ENCODE measurements around the gene ZBTB7A. TPM values are rescaled to one million over a fixed set of nuclear protein-coding genes. Genes with fewer than 3 reads are reported as not detected.
A peak's percentile ranks its signal among the peaks of the same experiment; 100 is the strongest.

The ZBTB7A gene
- total RNA-seq, 2 experiments from 2014 or later: 67.4 to 72.6 TPM

- H3K4me3 Mint-ChIP-seq: peak overlapping the region; percentile 62
- DNase-seq (peak; percentile 92), ATAC-seq (peak; percentile 77)
- CTCF ChIA-PET: interaction anchor here (0.8 to 2.7 kb wide), 12 partner anchors 12 to 720 kb away, joined by 3 to 30 read pairs (median 5); no protein-coding TSS in a partner anchor
- peaks cover 58% of the 10 kb centered on the region for H3K4me1 Mint-ChIP-seq
- H3K27ac Mint-ChIP-seq: peak overlapping the region; percentile 92
- H3K9me3 Mint-ChIP-seq (ENCODE audit: low read depth): no peaks in the 10 kb centered on the region
- H3K27me3 Mint-ChIP-seq: no peaks in the 10 kb centered on the region
- H3K36me3 Mint-ChIP-seq: peaks cover 12% of the 10 kb centered on the region
These were observed 22.8 kb upstream of the ZBTB7A start for GRCh38 chr19:4089400-4089908.

GRCh38 chr19:4088975-4089374, 22.3 kb upstream of the ZBTB7A start:
- H3K4me3 Mint-ChIP-seq: peak overlapping the region; percentile 62
- peak overlapping the region; percentile 92 for H3K27ac Mint-ChIP-seq
- no peaks in the 10 kb centered on the region for H3K9me3 Mint-ChIP-seq (ENCODE audit: low read depth)
- peaks cover 14% of the 10 kb centered on the region for H3K36me3 Mint-ChIP-seq
- CTCF ChIA-PET: interaction anchor here (0.8 to 2.7 kb wide), 13 partner anchors 11 to 721 kb away, joined by 3 to 30 read pairs (median 5); partner anchors contain the start of gene ZBTB7A
- DNase-seq (peak; percentile 96), ATAC-seq (peak; percentile 80)
- peaks cover 62% of the 10 kb centered on the region for H3K4me1 Mint-ChIP-seq
- H3K27me3 Mint-ChIP-seq: no peaks in the 10 kb centered on the region

GRCh38 chr19:4087787-4088679, 21.3 kb upstream of the ZBTB7A start:
- Mint-ChIP-seq H3K36me3 (peaks cover 6% of the 10 kb centered on the region), H3K27me3 (no peaks in the 10 kb centered on the region), H3K27ac (peak overlapping the region; percentile 92), H3K4me1 (peaks cover 67% of the 10 kb centered on the region), H3K9me3 (ENCODE audit: low read depth) (no peaks in the 10 kb centered on the region), H3K4me3 (peak overlapping the region; percentile 62)
- CTCF ChIA-PET: interaction anchor here (0.7 to 2.7 kb wide), 12 partner anchors 10 to 722 kb away, joined by 3 to 30 read pairs (median 6); partner anchors contain the start of gene ZBTB7A
- no peak for ATAC-seq
- DNase-seq: no peak

DNA sequence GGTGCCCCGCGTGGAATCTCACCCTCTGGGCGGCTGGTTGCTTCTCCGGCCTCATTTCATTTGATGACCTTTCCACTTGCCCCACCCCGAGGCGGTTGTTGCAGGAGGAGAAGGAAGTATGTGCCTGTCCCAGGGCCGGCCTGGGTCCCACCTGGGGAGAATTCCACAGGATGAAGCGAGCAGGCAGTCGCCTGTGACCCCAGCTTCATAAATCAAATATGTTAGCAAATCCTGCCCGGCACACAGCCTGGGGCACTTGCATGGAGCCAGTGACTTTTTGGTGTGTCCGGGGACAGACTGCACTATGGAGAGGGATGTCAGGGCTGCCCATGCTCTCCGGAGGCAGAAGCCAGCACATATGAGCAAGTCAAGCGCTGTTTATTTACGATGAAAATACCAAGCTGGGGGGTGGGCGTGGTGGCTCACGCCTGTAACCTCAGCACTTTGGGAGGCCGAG, 19.7 kb upstream of the ZBTB7A start:
- Mint-ChIP-seq H3K27ac (peak overlapping the region; percentile 76), H3K4me3 (no peak overlapping the region), H3K36me3 (peaks cover 6% of the 10 kb centered on the region), H3K4me1 (peaks cover 74% of the 10 kb centered on the region), H3K27me3 (no peaks in the 10 kb centered on the region), H3K9me3 (ENCODE audit: low read depth) (no peaks in the 10 kb centered on the region)
- ATAC-seq (no peak), DNase-seq (no peak)
- CTCF ChIA-PET: interaction anchor here (1.2 to 2.0 kb wide), 6 partner anchors 9 to 101 kb away, joined by 3 to 9 read pairs (median 4); partner anchors contain the start of gene EEF2

DNA sequence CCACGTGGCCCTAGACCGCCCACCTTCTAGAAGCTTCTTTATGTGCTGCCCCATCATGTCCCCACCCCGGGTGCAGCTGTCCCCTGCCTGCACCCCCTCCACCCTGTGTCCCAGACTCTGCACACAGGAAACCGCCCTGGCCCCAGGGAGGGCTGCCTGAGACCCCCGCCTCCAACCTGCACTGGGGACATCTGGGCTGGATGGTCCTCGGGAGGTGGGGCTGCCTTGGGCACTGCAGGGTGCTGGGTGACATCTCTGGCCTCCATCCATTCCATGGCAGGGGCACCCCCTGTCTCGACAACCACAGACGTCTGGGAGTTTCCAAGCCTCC, 17.8 kb upstream of the ZBTB7A start:
- Mint-ChIP-seq H3K36me3 (peaks cover 2% of the 10 kb centered on the region), H3K4me3 (peak overlapping the region; percentile 30), H3K27me3 (no peaks in the 10 kb centered on the region), H3K9me3 (ENCODE audit: low read depth) (no peaks in the 10 kb centered on the region), H3K27ac (peak overlapping the region; percentile 79), H3K4me1 (peaks cover 70% of the 10 kb centered on the region)
- DNase-seq: no peak
- no peak for ATAC-seq
- CTCF ChIA-PET: interaction anchor here (1.3 kb wide), 1 partner anchor 55 kb away, joined by 4 read pairs; no protein-coding TSS in a partner anchor

GRCh38 chr19:4083677-4084546, 17.2 kb upstream of the ZBTB7A start:
- peak overlapping the region; percentile 79 for H3K27ac Mint-ChIP-seq
- no peaks in the 10 kb centered on the region for H3K9me3 Mint-ChIP-seq (ENCODE audit: low read depth)
- H3K4me3 Mint-ChIP-seq: peak overlapping the region; percentile 49
- peak; percentile 48 for ATAC-seq
- H3K36me3 Mint-ChIP-seq: peaks cover 2% of the 10 kb centered on the region
- H3K4me1 Mint-ChIP-seq: peaks cover 70% of the 10 kb centered on the region
- DNase-seq: peak; percentile 86
- CTCF ChIA-PET: interaction anchor here (1.3 to 2.0 kb wide), 3 partner anchors 14 to 56 kb away, joined by 3 to 6 read pairs (median 4); no protein-coding TSS in a partner anchor
- no peaks in the 10 kb centered on the region for H3K27me3 Mint-ChIP-seq

DNA sequence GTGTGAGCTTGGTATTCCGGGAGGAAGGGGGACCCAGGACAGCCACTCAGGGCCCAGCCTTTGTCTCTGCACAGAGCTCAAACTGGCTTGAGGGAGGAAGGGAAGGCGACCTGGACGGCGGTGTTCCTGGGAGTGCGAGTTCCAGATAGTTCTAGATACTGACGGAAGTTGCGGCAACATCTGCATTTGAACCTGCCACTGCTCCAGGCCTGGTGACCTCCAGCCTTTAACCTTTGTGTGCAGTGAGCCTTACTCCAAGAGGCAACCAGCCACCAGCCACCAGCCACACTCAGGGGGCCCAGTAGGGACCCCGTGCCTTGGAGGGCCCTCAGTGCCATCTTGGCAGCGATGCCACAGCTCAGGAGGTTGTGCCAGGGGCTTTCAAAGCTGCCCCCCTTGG, 15.5 kb upstream of the ZBTB7A start:
- no peak overlapping the region for H3K4me3 Mint-ChIP-seq
- no peak for DNase-seq
- no peak for ATAC-seq
- H3K27ac Mint-ChIP-seq: peak overlapping the region; percentile 24
- no peaks in the 10 kb centered on the region for H3K27me3 Mint-ChIP-seq
- H3K36me3 Mint-ChIP-seq: peaks cover 2% of the 10 kb centered on the region
- H3K9me3 Mint-ChIP-seq (ENCODE audit: low read depth): no peaks in the 10 kb centered on the region
- H3K4me1 Mint-ChIP-seq: peaks cover 67% of the 10 kb centered on the region
- CTCF ChIA-PET: interaction anchor here (2.0 kb wide), 1 partner anchor 22 kb away, joined by 6 read pairs; no protein-coding TSS in a partner anchor

- ATAC-seq (no peak), DNase-seq (no peak)
- H3K27me3 Mint-ChIP-seq: no peaks in the 10 kb centered on the region
- H3K4me3 Mint-ChIP-seq: no peak overlapping the region
- CTCF ChIA-PET: interaction anchor here (0.6 to 2.0 kb wide), 4 partner anchors 23 to 94 kb away, joined by 3 to 6 read pairs (median 4); no protein-coding TSS in a partner anchor
- peaks cover 2% of the 10 kb centered on the region for H3K36me3 Mint-ChIP-seq
- H3K9me3 Mint-ChIP-seq (ENCODE audit: low read depth): no peaks in the 10 kb centered on the region
- H3K27ac Mint-ChIP-seq: no peak overlapping the region
- H3K4me1 Mint-ChIP-seq: peaks cover 67% of the 10 kb centered on the region
These were observed 14.9 kb upstream of the ZBTB7A start for GRCh38 chr19:4081441-4082129.

- H3K27ac Mint-ChIP-seq: no peak overlapping the region
- peaks cover 63% of the 10 kb centered on the region for H3K4me1 Mint-ChIP-seq
- DNase-seq (no peak), ATAC-seq (no peak)
- no peak overlapping the region for H3K4me3 Mint-ChIP-seq
- no peaks in the 10 kb centered on the region for H3K27me3 Mint-ChIP-seq
- H3K36me3 Mint-ChIP-seq: peaks cover 2% of the 10 kb centered on the region
- CTCF ChIA-PET: interaction anchor here (0.7 to 0.9 kb wide), 3 partner anchors 15 to 34 kb away, joined by 3 to 6 read pairs (median 3); no protein-coding TSS in a partner anchor
- no peaks in the 10 kb centered on the region for H3K9me3 Mint-ChIP-seq (ENCODE audit: low read depth)
These were observed 13.8 kb upstream of the ZBTB7A start for GRCh38 chr19:4080473-4080872.

- Mint-ChIP-seq H3K4me1 (peaks cover 57% of the 10 kb centered on the region), H3K4me3 (peak overlapping the region; percentile 62), H3K27ac (peak overlapping the region; percentile 87), H3K27me3 (no peaks in the 10 kb centered on the region), H3K9me3 (ENCODE audit: low read depth) (no peaks in the 10 kb centered on the region), H3K36me3 (no peaks in the 10 kb centered on the region)
- DNase-seq (peak; percentile 78), ATAC-seq (peak; percentile 67)
- CTCF ChIA-PET: interaction anchor here (0.8 to 2.9 kb wide), 8 partner anchors 9 to 90 kb away, joined by 3 to 16 read pairs (median 4); no protein-coding TSS in a partner anchor
These were observed 11.3 kb upstream of the ZBTB7A start for GRCh38 chr19:4077800-4078684.

DNA sequence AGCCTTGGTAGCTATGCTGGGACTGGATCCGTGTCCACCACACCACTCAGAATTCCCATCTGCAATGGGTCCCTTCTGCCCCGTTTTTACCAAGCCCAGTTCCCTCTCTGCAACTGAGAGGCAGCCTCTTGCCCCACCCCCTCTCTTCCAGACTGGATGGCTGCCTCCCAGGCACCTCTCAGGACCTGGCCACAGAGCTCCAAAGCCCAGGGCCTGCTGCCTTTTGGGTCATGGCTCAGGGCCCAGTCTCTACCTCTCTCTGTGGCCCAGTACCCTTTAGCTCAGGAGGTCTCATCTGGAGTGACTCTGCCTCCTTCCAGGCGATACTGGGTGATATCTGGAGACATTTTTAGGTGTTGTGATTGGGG, 10.3 kb upstream of the ZBTB7A start:
- Mint-ChIP-seq H3K9me3 (ENCODE audit: low read depth) (no peaks in the 10 kb centered on the region), H3K36me3 (no peaks in the 10 kb centered on the region), H3K27me3 (no peaks in the 10 kb centered on the region), H3K4me3 (peak overlapping the region; percentile 62), H3K27ac (peak overlapping the region; percentile 87), H3K4me1 (peaks cover 50% of the 10 kb centered on the region)
- ATAC-seq: no peak
- peak; percentile 40 for DNase-seq
- CTCF ChIA-PET: interaction anchor here (1.1 to 2.9 kb wide), 5 partner anchors 10 to 38 kb away, joined by 3 to 16 read pairs (median 3); partner anchors contain the start of gene ZBTB7A
